T-helper 2 cell (primary cell): ENCODE measurements around the gene ANP32E.
"Not testable (repeated sequence)": the region's sequence is repeated elsewhere in the genome, so short reads cannot be mapped to it uniquely, and the experiment has no call there.

Experiments used
- DNase-seq, 5 experiments: peaks; one replicate each; pipeline versions ENCODE4 v3.0.0 to v3.0.0-alpha.2; 2012 to 2022

ANP32E gene

GRCh38 chr1:150256554-150257341, 20.8 kb upstream of the ANP32E start:
- no peak for DNase-seq

GRCh38 chr1:150256198-150256553, 20.3 kb upstream of the ANP32E start:
- no peak for DNase-seq

DNA sequence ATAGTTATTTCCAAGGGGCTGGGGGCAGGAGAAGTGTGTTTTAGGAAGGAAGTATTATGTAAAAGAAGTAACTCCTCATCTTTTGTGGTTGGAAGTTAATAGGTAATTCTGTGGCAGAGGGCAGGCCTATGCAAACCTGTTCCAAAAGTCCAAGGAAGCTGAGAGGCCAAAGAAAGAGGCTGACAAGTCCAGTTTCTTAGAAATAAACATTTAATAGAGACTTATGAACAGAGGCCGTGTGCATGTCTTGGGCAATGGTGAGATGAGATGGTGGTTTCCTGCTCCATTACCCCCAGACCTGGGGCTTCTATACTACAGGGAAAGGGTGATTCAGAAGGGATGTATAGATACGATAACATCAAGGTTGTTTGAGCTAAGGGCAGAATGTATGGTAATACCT, 14.0 kb upstream of the ANP32E start:
- no peak for DNase-seq

GRCh38 chr1:150243003-150243402, 7.1 kb upstream of the ANP32E start:
- no peak for DNase-seq

GRCh38 chr1:150237746-150238145, 1.8 kb upstream of the ANP32E start:
- DNase-seq, result no peak

- not testable (repeated sequence) for DNase-seq
Observed at GRCh38 chr1:150237176-150237575, 1.3 kb upstream of the ANP32E start.

DNA sequence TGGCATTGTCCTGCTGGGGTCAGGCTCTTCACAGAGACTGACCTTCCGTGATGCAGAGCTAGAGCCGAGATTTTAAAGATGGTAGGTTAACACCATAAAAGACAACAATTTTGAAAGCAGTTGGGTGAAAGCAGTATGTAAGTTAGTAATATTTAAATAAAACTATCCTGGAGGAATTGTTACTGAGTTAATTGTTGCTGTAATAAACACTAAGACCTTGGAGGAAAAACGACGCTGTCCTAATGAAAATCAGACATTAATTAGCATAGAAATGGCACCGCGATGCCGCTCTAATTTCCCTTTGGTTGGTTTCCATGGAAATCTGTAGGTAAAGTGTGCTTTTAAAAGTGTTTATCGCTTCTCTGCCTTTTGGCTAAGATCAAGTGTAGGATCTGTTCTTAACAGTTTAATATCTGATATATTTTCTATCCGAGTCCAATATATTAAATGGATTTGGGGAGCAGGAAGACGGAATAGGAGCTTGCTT, 745 bp upstream of the ANP32E start:
- DNase-seq, result no peak

- DNase-seq, result peak in 3 of 5 experiments; percentile 12 to 43 (median 28)
Observed at GRCh38 chr1:150235294-150235851, 539 bp downstream of the ANP32E start.

DNA sequence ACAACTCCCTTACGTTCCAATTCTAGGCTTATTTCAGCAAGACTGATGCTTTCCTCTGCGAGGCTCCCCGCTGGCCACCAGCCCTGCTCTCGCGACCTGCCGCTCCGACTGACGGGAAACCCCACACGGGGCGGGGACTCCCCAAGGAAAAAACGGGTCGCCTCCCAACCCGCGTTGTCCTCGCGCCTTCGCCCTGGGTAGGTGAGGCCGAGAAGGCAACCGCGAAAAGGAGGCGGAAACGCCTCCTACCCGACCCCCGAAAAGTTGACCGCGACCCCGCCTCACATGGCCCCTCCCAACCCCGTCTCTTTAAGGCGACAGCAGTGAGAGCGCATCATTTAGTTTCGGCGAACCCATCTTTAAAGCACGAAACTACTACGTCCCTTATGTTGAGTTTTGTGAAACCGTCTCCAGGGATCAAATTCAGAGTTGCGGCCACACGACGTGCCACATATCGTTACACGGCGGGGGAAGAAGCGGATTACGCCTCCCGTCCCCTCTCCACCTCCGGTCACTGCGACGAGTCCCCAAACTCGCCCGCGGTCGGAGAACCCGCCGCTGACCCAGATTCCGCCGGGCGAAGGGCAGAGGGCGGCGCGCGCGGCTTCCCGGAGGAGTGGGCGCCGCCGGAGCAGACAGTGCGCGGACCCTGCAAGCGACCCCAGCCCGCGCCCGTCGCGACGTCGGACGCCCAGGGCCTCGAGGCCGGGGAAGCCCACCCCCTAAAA, 1.2 kb downstream of the ANP32E start:
- peak; percentile 76 to 94 (median 84) for DNase-seq

- DNase-seq, result no peak
Observed at GRCh38 chr1:150234309-150234565, 1.7 kb downstream of the ANP32E start.

GRCh38 chr1:150233359-150234308, 2.3 kb downstream of the ANP32E start:
- peak in 3 of 5 experiments; percentile 18 to 56 (median 50) for DNase-seq

DNA sequence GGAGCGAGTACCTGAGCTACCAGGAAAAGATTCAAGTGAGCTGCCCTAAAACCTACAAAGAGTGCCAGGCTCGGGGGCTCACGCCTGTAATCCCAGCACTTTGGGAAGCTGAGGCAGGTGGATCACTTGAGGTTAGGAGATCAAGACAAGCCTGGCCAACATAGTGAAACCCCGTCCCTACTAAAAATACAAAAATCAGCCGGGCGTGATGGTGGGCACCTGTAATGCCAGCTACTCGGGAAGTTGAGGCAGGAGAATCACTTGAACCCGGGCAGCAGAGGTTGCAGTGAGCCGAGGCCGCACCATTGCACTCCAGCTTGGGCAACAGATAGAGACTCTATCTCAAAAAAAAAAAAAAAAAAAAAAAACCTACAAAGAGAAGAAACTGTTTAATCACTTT, 3.0 kb downstream of the ANP32E start:
- DNase-seq, result not testable (repeated sequence)

DNA sequence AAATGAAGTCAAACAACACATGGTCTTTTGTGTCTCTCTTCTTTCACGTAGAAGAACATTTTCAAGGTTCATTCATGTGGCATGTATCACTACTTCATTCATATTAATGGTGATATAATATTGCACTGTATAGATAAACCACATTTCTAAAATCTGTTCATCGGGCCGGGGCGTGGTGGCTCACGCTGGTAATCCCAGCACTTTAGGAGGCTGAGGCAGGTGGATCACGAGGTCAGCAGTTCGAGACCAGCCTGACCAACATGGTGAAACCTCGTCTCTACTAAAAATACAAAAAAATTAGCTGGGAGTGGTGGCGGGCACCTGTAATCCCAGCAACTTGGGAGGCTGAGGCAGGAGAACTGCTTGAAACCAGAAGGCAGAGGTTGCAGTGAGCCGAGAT, 7.7 kb downstream of the ANP32E start:
- DNase-seq, result not testable (repeated sequence)

DNA sequence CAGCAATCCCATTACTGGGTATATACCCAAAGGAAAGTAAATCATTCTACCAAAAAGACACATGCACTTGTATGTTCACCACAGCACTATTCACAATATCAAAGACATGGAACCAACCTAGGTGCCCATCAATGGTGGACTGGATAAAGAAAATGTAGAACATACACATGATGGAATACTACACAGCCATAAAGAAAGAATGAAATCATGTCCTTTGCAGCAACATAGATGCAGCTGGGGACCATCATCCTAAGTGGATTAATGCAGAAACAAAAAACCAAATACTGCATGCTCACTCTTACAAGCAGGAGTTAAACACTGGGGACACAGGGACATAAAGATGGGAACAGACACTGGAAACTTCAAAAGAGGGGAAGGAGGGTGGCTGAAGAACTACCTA, 8.7 kb downstream of the ANP32E start:
- no peak for DNase-seq

GRCh38 chr1:150226486-150226885, 9.4 kb downstream of the ANP32E start:
- DNase-seq, result no peak

- DNase-seq, result no peak
Observed at GRCh38 chr1:150225546-150225945, 10.4 kb downstream of the ANP32E start.

GRCh38 chr1:150224983-150225382, 10.9 kb downstream of the ANP32E start:
- DNase-seq, result no peak

- DNase-seq, result peak in 1 of 5 experiments; percentile 49
Observed at GRCh38 chr1:150221552-150221951, 14.4 kb downstream of the ANP32E start.

- DNase-seq, result not testable (repeated sequence)
Observed at GRCh38 chr1:150215855-150216254, 20.1 kb downstream of the ANP32E start.

GRCh38 chr1:150214099-150214756, 21.7 kb downstream of the ANP32E start:
- DNase-seq, result not testable (repeated sequence)

DNA sequence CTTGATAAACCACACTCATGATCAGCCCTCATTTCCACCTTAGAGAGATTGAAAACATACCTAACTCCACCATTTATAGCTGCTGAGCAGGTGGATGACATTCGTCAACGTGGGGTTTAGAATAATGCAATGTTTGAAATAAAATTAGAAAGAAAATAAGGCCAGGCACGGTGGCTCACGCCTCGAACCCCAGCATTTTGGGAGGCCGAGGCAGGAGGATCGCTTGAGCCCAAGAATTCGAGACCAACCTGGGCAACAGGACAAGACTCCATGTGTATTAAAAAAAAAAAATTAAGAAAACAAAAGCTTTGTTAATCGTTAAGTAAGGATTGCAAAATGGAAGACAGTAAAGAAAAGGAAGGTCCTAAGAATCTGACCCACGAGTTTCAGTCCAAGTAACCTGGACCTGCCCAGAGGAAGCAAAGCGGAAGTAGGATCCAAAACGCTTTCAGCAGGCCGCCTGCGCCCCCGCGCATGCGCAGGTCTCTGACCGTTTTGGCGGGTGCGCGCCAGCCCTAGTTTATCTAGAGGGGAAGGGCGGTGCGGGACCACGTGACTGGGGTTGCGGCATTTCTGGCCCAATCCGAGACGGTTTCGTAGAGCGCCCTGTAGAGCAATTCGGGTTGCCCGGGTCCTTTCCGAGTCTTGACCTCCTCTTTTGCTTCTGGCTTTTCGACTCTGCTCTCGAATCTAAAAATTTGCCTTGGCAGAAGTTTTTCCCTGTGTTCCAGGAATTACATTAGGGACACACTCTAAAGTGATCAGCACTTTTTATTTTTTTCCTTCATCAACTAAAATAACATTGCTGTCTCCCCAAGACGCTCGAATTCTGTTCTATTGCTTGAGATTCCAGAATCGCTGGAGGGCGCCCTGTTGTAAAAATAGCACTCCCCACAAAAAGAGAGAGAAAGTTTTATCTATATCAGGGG, 22.5 kb downstream of the ANP32E start:
- DNase-seq, result peak; percentile 76 to 97 (median 83)
